GM21529 (cell line): ENCODE data around the gene LILRB2.
"Not testable (repeated sequence)": the region's sequence is repeated elsewhere in the genome, so short reads cannot be mapped to it uniquely, and the experiment has no call there.

Experiments used
- ATAC-seq: cut with Tn5 transposase; IDR thresholded peaks from one replicate; pipeline ENCODE4 v1.9.1; 2021; ENCODE audit not compliant: unreplicated experiment

LILRB2 gene

GRCh38 chr19:54307389-54308020 is 26.6 kb upstream of the LILRB2 start:
- no peak for ATAC-seq

GRCh38 chr19:54305141-54305540 is 24.2 kb upstream of the LILRB2 start:
- ATAC-seq, result no peak

GRCh38 chr19:54302257-54302656 is 21.3 kb upstream of the LILRB2 start:
- no peak for ATAC-seq

- no peak for ATAC-seq
Observed at GRCh38 chr19:54299515-54299914, 18.6 kb upstream of the LILRB2 start.

GRCh38 chr19:54299126-54299498 is 18.2 kb upstream of the LILRB2 start:
- ATAC-seq, result no peak

GRCh38 chr19:54298357-54299125 is 17.6 kb upstream of the LILRB2 start:
- ATAC-seq, result no peak

GRCh38 chr19:54297759-54298305 is 16.9 kb upstream of the LILRB2 start:
- ATAC-seq, result no peak

GRCh38 chr19:54294539-54294938 is 13.6 kb upstream of the LILRB2 start:
- ATAC-seq, result no peak

- not testable (repeated sequence) for ATAC-seq
Observed at GRCh38 chr19:54289160-54289559, 8.2 kb upstream of the LILRB2 start.

GRCh38 chr19:54287456-54287855 is 6.5 kb upstream of the LILRB2 start:
- ATAC-seq, result no peak

- ATAC-seq, result not testable (repeated sequence)
Observed at GRCh38 chr19:54286283-54286682, 5.4 kb upstream of the LILRB2 start.

GRCh38 chr19:54285427-54286056 is 4.6 kb upstream of the LILRB2 start:
- ATAC-seq, result peak; percentile 52

GRCh38 chr19:54282686-54283470 is 2.0 kb upstream of the LILRB2 start:
- ATAC-seq, result no peak

GRCh38 chr19:54281729-54282075 is 792 bp upstream of the LILRB2 start:
- not testable (repeated sequence) for ATAC-seq

- ATAC-seq, result not testable (repeated sequence)
Observed at GRCh38 chr19:54280441-54280840, 469 bp downstream of the LILRB2 start.

- not testable (repeated sequence) for ATAC-seq
Observed at GRCh38 chr19:54280025-54280424, 885 bp downstream of the LILRB2 start.

GRCh38 chr19:54279406-54279962 is 1.4 kb downstream of the LILRB2 start:
- no peak for ATAC-seq

GRCh38 chr19:54278571-54279195 is 2.2 kb downstream of the LILRB2 start:
- ATAC-seq, result not testable (repeated sequence)

GRCh38 chr19:54278056-54278455 is 2.9 kb downstream of the LILRB2 start:
- not testable (repeated sequence) for ATAC-seq

GRCh38 chr19:54277111-54277615 is 3.7 kb downstream of the LILRB2 start:
- not testable (repeated sequence) for ATAC-seq
